HCT116 (cell line): ENCODE data around the gene SLC22A5. TPM values are rescaled to one million over a fixed set of nuclear protein-coding genes. Genes with fewer than 3 reads are reported as not detected.

ENCODE experiments used
- ATAC-seq: fragments of 200-7000 bp; cut with Tn5 transposase; 2 replicates; pipeline ENCODE4 v1.9.1; 2020; ENCODE audit warnings: mild to moderate bottlenecking, moderate library complexity
- BruUV-seq: library from RNA; stranded (reverse); fragments of 400-500 nt; replicated peaks from 2 replicates; lab custom pipeline; 2021; lab: Mats Ljungman, UMichigan
- CTCF ChIA-PET: fragments of 300-600 bp; sonication (Branson Sonifier 250); formaldehyde crosslinking; loops from one replicate; lab custom pipeline; 2021; ENCODE audit warnings: antibody characterized with exemption; lab: Charles Lee
- POLR2A ChIA-PET: fragments of 300-600, 350-600 bp; sonication (Branson Sonifier 250); formaldehyde crosslinking; loops from one replicate; lab custom pipeline; 2021; ENCODE audit warnings: antibody characterized with exemption; lab: Charles Lee
- RAD21 ChIA-PET, 2 experiments: fragments of 300-600 bp; sonication (Branson Sonifier 250); formaldehyde crosslinking; loops; one replicate each; lab custom pipeline; 2023; ENCODE audit warnings: low total read pairs in 2 of 2; ENCODE audit not compliant: uncharacterized antibody in 2 of 2, unreplicated experiment in 2 of 2, low non-redundant PET in 1 of 2; lab: Charles Lee
- DNase-seq: peaks from one replicate; pipeline ENCODE4 v3.0.0-alpha.2; 2010; ENCODE audit warnings: low read depth, low spot score
- H2AFZ ChIP-seq: fragments of 200-600 bp; shearing (Covaris generic), sonication (generic); 2 replicates; pipeline ENCODE4 v1.6.1; 2017; ENCODE audit warnings: low read depth, mixed run types, mixed read lengths, antibody characterized with exemption, low read length; ENCODE audit not compliant: poor library complexity, severe bottlenecking
- H3K27ac ChIP-seq: 2 replicates; pipeline ENCODE4 v1.5.1; 2012; ENCODE audit warnings: low read depth, low read length
- H3K27me3 ChIP-seq: fragments of 200-600 bp; sonication (generic); 2 replicates; pipeline ENCODE4 v1.6.1; 2016; ENCODE audit warnings: mixed run types, low read length, mixed read lengths; ENCODE audit not compliant: insufficient read depth
- H3K36me3 ChIP-seq, 2 experiments: fragments of 200-500 bp in 1 of 2; fragments of 200-600 bp in 1 of 2; sonication (Bioruptor generic) in 1 of 2; sonication (generic) in 1 of 2; 2 replicates each; pipeline versions ENCODE4 v1.5.1 to v1.6.1; 2014 to 2016; ENCODE audit warnings: low read length in 2 of 2, inconsistent platforms in 1 of 2, mixed read lengths in 1 of 2, mixed run types in 1 of 2; ENCODE audit not compliant: insufficient read depth in 2 of 2, control insufficient read depth in 1 of 2
- H3K4me1 ChIP-seq, 2 experiments: fragments of 200-600 bp in 1 of 2; sonication (generic) in 1 of 2; 2 replicates each; pipeline versions ENCODE4 v1.5.1 to v1.6.1; 2012 to 2017; ENCODE audit warnings: low read length in 2 of 2, inconsistent platforms in 1 of 2, mild to moderate bottlenecking in 1 of 2, mixed read lengths in 1 of 2, mixed run types in 1 of 2, moderate library complexity in 1 of 2; ENCODE audit not compliant: insufficient read depth in 2 of 2, control insufficient read depth in 1 of 2
- H3K4me2 ChIP-seq: fragments of 200-600 bp; sonication (generic); 2 replicates; pipeline ENCODE4 v1.6.1; 2017; ENCODE audit warnings: mixed run types, low read length, mixed read lengths
- H3K4me3 ChIP-seq, 2 experiments: fragments of 200-600 bp in 1 of 2; sonication (generic) in 1 of 2; replicated peaks in 1 of 2; 2 replicates each; pipeline ENCODE4 v1.5.1; 2011 to 2016; ENCODE audit warnings: low read length in 2 of 2, control low read depth in 1 of 2, low read depth in 1 of 2, mild to moderate bottlenecking in 1 of 2, mixed read lengths in 1 of 2, mixed run types in 1 of 2
- H3K79me2 ChIP-seq: fragments of 200-600 bp; sonication (generic); 2 replicates; pipeline ENCODE4 v1.6.1; 2017; ENCODE audit warnings: mild to moderate bottlenecking, mixed run types, low read length, moderate library complexity, mixed read lengths; ENCODE audit not compliant: insufficient read depth
- H3K9ac ChIP-seq: fragments of 200-600 bp; sonication (generic); 2 replicates; pipeline ENCODE4 v1.6.1; 2016; ENCODE audit warnings: low read length, mixed read lengths
- H3K9me2 ChIP-seq: fragments of 200-600 bp; sonication (generic), shearing (Covaris generic); 2 replicates; pipeline ENCODE4 v1.6.1; 2017; ENCODE audit warnings: mixed run types, mild to moderate bottlenecking, moderate library complexity; ENCODE audit not compliant: insufficient read depth
- H3K9me3 ChIP-seq, 2 experiments: fragments of 200-500 bp in 1 of 2; fragments of 200-600 bp in 1 of 2; sonication (Bioruptor generic) in 1 of 2; sonication (generic) in 1 of 2; 2 replicates each; pipeline ENCODE4 v1.6.1; 2014 to 2017; ENCODE audit warnings: low read length in 2 of 2, mixed read lengths in 2 of 2, inconsistent platforms in 1 of 2, low read depth in 1 of 2, mild to moderate bottlenecking in 1 of 2, mixed run types in 1 of 2, moderate library complexity in 1 of 2; ENCODE audit not compliant: control insufficient read depth in 1 of 2, insufficient read depth in 1 of 2
- H4K20me1 ChIP-seq: fragments of 200-600 bp; sonication (generic), shearing (Covaris generic); 2 replicates; pipeline ENCODE4 v1.6.1; 2017; ENCODE audit warnings: mixed run types, mild to moderate bottlenecking, moderate library complexity; ENCODE audit not compliant: insufficient read depth
- CBX3 ChIP-seq: IDR thresholded peaks from 2 replicates; pipeline ENCODE4 v1.6.1; 2012; ENCODE audit warnings: low read depth
- EGR1 ChIP-seq: IDR thresholded peaks from 2 replicates; pipeline ENCODE4 v1.6.1; 2012; ENCODE audit warnings: low read depth
- EZH2 ChIP-seq: fragments of 200-600 bp; sonication (generic); IDR thresholded peaks from 2 replicates; pipeline ENCODE4 v1.6.1; 2017; ENCODE audit warnings: antibody characterized with exemption, mixed run types
- EZH2phosphoT487 ChIP-seq: fragments of 200-600 bp; IDR thresholded peaks from 2 replicates; pipeline ENCODE4 v1.6.1; 2018; ENCODE audit warnings: antibody characterized with exemption, borderline replicate concordance
- FOSL1 ChIP-seq: IDR thresholded peaks from 2 replicates; pipeline ENCODE4 v1.6.1; 2012; ENCODE audit warnings: low read depth
- POLR2A ChIP-seq: IDR thresholded peaks from 2 replicates; pipeline ENCODE4 v1.7.0; 2011; ENCODE audit warnings: borderline replicate concordance; ENCODE audit not compliant: insufficient read depth, insufficient read length; ENCODE audit errors: extremely low read depth
- POLR2AphosphoS5 ChIP-seq: IDR thresholded peaks from 2 replicates; pipeline ENCODE4 v1.6.1; 2011; ENCODE audit warnings: mild to moderate bottlenecking, low read depth, low read length, moderate library complexity
- RAD21 ChIP-seq: IDR thresholded peaks from 2 replicates; pipeline ENCODE4 v1.6.1; 2012; ENCODE audit warnings: low read depth, mild to moderate bottlenecking
- TCF7L2 ChIP-seq: IDR thresholded peaks from 2 replicates; pipeline ENCODE4 v1.7.0; 2011; ENCODE audit warnings: borderline replicate concordance, inconsistent platforms; ENCODE audit not compliant: insufficient read depth, insufficient read length; ENCODE audit errors: extremely low read depth
- YY1 ChIP-seq: IDR thresholded peaks from 2 replicates; pipeline ENCODE4 v1.6.1; 2011; ENCODE audit warnings: low read length, low read depth, moderate library complexity, mild to moderate bottlenecking; ENCODE audit not compliant: insufficient replicate concordance; ENCODE audit errors: extremely low read depth
- intact Hi-C: fragments of 100-400 bp; cut with micrococcal nuclease; formaldehyde crosslinking; loops from 2 replicates; pipeline ENCODE4 v1.10.0; 2022
- total RNA-seq: library from RNA; stranded (reverse); gene quantifications from one replicate; pipeline ENCODE4 v1.2.1, GENCODE V29; 2021; ENCODE audit not compliant: unreplicated experiment
- TF ChIP-seq, protein P1 (sequence below): IDR thresholded peaks from 2 replicates; pipeline ENCODE4 v1.6.1; 2012
- TF ChIP-seq, protein P2 (sequence below): IDR thresholded peaks from 2 replicates; pipeline ENCODE4 v1.6.1; 2012; ENCODE audit warnings: low read depth

The SLC22A5 gene
- total RNA-seq, 1 experiment from 2014 or later, result 9.9 TPM

DNA sequence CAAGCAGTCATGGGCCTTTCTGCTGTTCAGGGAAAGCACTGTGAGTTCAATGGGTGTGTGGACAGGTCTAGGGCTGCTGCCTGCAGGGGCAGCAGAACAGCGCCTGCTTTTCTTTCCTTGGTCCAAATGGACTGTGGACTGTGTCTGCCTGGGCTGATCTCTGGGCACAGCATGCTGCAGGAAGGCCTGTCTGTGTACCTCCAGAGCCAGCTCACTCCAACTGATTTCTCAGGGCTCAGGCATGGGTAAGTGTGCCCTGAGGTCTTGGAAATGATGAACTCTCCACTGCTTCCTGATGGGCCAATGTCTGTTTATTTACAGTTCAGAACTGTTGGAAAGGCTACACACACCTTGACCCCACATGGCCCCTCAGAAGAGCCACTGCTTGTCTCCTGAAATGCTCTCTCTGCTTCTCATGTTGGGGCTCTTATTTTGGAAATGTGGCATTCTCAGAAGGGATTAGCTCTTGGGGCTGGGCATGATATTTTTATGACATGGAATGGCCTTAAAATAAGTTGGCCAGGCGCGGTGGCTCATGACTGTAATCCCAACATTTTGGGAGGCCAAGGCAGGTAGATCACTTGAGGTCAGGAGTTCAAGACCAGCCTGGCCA lies 48.3 kb upstream of the SLC22A5 start (continued):
- TF ChIP-seq POLR2AphosphoS5 (no peak), FOSL1 (no peak), EGR1 (no peak)
- TF ChIP-seq, protein P1, sequence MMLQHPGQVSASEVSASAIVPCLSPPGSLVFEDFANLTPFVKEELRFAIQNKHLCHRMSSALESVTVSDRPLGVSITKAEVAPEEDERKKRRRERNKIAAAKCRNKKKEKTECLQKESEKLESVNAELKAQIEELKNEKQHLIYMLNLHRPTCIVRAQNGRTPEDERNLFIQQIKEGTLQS, result no peak
- TF ChIP-seq, all 23 proteins: peak for 0

DNA sequence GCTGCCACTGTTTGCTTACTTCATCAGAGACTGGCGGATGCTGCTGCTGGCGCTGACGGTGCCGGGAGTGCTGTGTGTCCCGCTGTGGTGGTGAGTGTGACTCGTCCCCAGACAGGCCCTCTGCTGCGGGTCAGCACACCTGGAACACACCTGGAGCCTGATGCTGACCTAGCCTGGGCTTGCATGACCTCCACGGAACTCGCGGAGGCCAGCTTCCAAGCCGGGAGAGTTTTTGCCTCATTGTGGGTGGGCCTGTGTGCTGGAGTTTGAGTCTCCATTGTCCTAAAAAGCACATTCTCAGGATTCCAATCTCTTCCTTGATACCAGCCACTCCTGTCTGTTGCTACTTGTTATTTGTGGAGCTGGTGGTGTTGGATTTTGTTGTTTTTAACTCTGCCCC lies 47.2 kb upstream of the SLC22A5 start:
- Histone ChIP-seq H3K4me1 (peaks cover 0 to 10% of the 10 kb centered on the region in 2 experiments; a peak in 2 of 4 replicates), H3K79me2 (no peaks in the 10 kb centered on the region), H3K36me3 (no peaks in the 10 kb centered on the region), H3K27me3 (no peaks in the 10 kb centered on the region), H4K20me1 (no peaks in the 10 kb centered on the region), H3K4me2 (no peak overlapping the region), H3K27ac (no peak overlapping the region), H3K4me3 (no peak overlapping the region), H3K9me3 (no peaks in the 10 kb centered on the region), H3K9me2 (no peaks in the 10 kb centered on the region), H3K9ac (no peak overlapping the region), H2AFZ (no peak overlapping the region)
- TF ChIP-seq EGR1 (no peak), CBX3 (no peak), YY1 (no peak), POLR2AphosphoS5 (no peak), FOSL1 (no peak), EZH2phosphoT487 (no peak), TCF7L2 (no peak), RAD21 (no peak), POLR2A (no peak), EZH2 (no peak)
- TF ChIP-seq, protein P1, result no peak
- TF ChIP-seq, protein P2, sequence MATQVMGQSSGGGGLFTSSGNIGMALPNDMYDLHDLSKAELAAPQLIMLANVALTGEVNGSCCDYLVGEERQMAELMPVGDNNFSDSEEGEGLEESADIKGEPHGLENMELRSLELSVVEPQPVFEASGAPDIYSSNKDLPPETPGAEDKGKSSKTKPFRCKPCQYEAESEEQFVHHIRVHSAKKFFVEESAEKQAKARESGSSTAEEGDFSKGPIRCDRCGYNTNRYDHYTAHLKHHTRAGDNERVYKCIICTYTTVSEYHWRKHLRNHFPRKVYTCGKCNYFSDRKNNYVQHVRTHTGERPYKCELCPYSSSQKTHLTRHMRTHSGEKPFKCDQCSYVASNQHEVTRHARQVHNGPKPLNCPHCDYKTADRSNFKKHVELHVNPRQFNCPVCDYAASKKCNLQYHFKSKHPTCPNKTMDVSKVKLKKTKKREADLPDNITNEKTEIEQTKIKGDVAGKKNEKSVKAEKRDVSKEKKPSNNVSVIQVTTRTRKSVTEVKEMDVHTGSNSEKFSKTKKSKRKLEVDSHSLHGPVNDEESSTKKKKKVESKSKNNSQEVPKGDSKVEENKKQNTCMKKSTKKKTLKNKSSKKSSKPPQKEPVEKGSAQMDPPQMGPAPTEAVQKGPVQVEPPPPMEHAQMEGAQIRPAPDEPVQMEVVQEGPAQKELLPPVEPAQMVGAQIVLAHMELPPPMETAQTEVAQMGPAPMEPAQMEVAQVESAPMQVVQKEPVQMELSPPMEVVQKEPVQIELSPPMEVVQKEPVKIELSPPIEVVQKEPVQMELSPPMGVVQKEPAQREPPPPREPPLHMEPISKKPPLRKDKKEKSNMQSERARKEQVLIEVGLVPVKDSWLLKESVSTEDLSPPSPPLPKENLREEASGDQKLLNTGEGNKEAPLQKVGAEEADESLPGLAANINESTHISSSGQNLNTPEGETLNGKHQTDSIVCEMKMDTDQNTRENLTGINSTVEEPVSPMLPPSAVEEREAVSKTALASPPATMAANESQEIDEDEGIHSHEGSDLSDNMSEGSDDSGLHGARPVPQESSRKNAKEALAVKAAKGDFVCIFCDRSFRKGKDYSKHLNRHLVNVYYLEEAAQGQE, result no peak
- DNase-seq (no peak), ATAC-seq (no peak)
- ChIA-PET CTCF (no interaction called here), POLR2A (no interaction called here), RAD21 (no interaction called here)
- BruUV-seq, result no TSS peak
- intact Hi-C loops, result no loop called here
